Suprapubic skin (tissue), 4 donors: ENCODE results near the gene MAEA.

ENCODE experiments used
- CTCF ChIP-seq, 2 donors: fragments of 200-600 bp in 1 of 2; fragments of 450-650 bp in 1 of 2; sonication (generic) in 1 of 2; IDR thresholded peaks; one replicate each; pipeline ENCODE4 v1.5.1; 2016 to 2019; ENCODE audit warnings: antibody characterized with exemption in 2 of 2, mild to moderate bottlenecking in 1 of 2, moderate library complexity in 1 of 2
- POLR2A ChIP-seq, 2 donors: fragments of 450-650 bp; IDR thresholded peaks; one replicate each; pipeline ENCODE4 v1.6.1; 2017; ENCODE audit warnings: antibody characterized with exemption in 2 of 2, mild to moderate bottlenecking in 2 of 2, moderate library complexity in 2 of 2
- POLR2AphosphoS5 ChIP-seq, 3 donors: sonication (generic); formaldehyde crosslinking; IDR thresholded peaks; one replicate each; pipeline ENCODE4 v1.6.1; 2017; ENCODE audit warnings: antibody characterized with exemption in 3 of 3

DNA sequence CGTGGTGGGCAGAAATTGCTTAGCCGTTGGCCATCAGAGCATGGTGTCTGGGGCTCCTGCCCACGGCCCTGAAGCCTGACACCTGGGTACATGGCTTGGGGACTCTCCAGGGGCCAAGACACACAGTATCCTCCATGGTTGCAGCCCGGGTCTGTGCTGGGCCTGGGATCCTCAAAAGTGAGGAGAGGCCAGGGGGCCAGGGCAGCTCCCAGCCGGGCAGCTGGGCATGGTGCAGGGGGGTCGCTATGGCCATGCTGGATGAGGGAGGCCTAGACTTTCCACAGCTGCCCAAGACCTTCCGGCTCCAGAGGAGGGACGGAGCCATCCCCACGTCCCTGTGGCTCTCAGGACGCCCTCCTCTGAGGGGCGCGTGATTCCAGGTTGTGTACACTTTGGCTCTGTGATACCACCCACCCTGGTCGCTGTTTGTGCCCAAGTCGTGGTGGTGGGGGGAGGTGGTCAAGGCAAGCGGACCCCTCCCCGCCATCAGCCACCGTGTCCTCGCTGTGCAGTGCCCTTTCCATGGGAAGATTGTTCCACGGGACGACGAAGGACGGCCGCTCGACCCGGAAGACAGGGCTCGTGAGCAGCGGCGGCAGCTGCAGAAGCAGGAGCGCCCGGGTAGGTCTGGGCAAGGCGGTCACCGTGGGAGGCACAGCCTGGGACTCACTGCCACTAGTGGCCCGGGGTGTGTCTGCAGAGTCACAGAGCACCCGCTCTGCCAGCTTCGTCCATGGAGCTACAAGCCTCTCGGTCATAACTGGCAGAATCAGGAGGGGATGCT lies 90.9 kb downstream of the MAEA start:
- TF ChIP-seq POLR2A (IDR thresholded peaks at IDR 0.05), result no peak
- TF ChIP-seq POLR2AphosphoS5 (IDR thresholded peaks at IDR 0.05), result no peak
- TF ChIP-seq CTCF (IDR thresholded peaks at IDR 0.05), result no peak
